ENCODE data around the gene ANTXR2.

Gene ANTXR2

DNA sequence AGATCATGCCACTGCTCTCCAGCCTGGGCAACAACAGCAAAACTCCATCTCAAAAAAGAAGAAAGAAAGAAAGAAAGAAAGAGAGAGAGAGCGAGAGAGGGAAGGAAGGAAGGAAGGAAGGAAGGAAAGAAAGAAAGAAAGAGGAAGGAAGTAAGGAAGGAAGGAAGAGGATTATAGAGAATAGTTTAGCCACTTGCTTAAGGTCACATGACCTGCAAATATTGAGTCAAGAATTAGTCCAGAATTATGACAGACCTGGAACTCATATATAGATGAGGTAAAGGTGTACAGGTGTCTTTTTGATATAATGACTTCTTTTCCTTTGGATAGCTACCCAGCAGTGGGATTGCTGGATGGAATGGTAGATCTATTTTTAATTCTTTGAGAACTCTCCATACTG is 25.6 kb upstream of the ANTXR2 start:
- peaks cover 8% of the 10 kb centered on the region for H3K4me1 Mint-ChIP-seq
- no peaks in the 10 kb centered on the region for H3K9me3 Mint-ChIP-seq
- H3K27ac Mint-ChIP-seq: peak overlapping the region; percentile 26
- no peaks in the 10 kb centered on the region for H3K36me3 Mint-ChIP-seq
- H3K4me3 Mint-ChIP-seq: no peak overlapping the region
- ATAC-seq (no peak), DNase-seq (ENCODE audit: low spot score in 2 of 2) (no peak)

DNA sequence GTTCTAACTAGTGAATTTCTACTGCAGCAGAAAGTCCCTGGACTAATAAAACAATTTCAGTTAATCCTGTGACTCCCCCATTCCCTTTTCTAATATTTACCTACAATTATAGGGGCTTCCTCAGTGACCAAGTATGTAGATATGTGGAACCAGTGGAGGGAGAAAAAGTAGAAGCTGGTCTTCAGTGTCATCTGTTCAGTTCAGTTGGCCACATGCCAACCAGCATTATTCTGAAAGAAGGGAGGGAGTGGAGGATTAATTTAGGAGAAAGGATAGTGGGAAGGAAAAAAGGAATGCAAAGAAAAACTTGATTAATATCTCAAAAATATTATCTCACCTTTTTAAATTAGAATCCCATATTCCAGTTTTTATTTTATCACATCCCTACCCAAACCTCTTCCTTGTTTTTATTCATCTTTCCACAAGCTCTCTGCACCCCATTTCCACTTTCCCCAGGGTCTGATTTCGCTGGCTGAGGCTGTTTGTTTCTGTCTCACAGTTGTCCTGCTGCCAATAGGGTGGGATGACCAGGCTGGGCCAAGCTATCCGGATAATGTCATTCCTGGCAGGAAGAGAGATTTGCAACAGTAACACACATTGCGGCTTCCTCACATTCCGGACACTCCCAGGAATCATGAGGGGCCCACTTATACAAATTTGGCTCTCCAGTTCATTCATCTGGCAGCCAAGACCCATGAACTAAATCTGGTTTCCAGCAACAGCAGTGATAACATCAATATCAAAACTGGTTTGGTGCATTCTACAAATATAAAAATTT is 24.6 kb upstream of the ANTXR2 start:
- DNase-seq (ENCODE audit: low spot score in 2 of 2) (no peak), ATAC-seq (no peak)
- no peaks in the 10 kb centered on the region for H3K9me3 Mint-ChIP-seq
- no peak overlapping the region for H3K4me3 Mint-ChIP-seq
- no peak overlapping the region for H3K27ac Mint-ChIP-seq
- H3K4me1 Mint-ChIP-seq: peaks cover 12% of the 10 kb centered on the region
- H3K36me3 Mint-ChIP-seq: no peaks in the 10 kb centered on the region

DNA sequence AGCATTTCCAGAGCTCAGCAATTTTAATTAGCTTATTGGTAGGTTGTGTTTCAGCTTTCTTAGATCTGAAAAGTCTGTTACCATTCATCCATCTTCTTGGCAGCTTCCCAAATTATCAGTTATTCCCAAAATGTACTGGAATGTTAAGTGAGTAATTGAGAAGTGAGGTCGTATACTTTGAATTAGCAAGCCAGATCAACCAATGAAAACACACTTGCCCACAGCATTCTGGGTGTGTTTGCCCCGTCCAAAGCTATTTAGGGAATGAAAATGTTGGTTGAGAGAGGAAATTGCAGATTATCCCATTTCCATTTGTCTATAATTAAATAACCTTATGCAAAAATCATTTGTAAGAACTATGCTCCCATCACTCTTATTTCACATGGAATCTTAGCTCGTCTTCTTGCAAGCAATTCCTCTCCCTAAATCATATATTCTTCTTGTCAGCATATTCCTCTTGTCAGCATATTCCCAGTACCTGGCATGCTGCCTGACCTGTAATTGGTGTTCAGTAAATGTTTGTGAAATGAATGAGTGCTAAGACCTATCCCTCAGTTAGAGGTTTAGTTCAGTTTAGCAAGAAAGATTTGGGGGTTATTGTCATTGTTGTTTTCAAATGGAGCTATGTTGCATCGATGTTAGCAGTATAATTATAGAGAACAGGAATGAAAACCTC is 23.3 kb upstream of the ANTXR2 start:
- no peak overlapping the region for H3K27ac Mint-ChIP-seq
- H3K9me3 Mint-ChIP-seq: no peaks in the 10 kb centered on the region
- H3K4me1 Mint-ChIP-seq: peaks cover 13% of the 10 kb centered on the region
- ATAC-seq: no peak
- no peak for DNase-seq (ENCODE audit: low spot score in 2 of 2)
- H3K4me3 Mint-ChIP-seq: no peak overlapping the region
- no peaks in the 10 kb centered on the region for H3K36me3 Mint-ChIP-seq

DNA sequence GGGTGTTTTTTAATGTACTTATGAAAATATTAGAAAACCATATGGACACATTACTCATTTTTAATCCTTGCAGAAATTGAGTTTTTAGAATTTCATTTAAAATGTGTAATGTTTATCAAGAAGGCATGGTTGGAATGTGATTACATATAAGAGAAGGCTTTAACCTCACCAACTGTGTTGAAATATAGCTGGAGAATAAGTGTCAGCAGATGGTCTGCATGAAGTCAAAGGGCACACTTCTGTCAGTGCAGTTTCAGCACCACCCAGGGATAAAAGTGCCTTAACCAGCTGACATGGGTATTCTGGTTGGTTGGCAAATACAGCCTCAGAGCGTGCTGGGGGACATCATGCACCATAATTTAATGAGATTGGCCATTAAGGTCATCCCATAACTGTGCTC is 21.2 kb upstream of the ANTXR2 start:
- ATAC-seq (no peak), DNase-seq (ENCODE audit: low spot score in 2 of 2) (no peak)
- H3K27ac Mint-ChIP-seq: no peak overlapping the region
- H3K36me3 Mint-ChIP-seq: no peaks in the 10 kb centered on the region
- no peak overlapping the region for H3K4me3 Mint-ChIP-seq
- H3K9me3 Mint-ChIP-seq: no peaks in the 10 kb centered on the region
- H3K4me1 Mint-ChIP-seq: peaks cover 13% of the 10 kb centered on the region

DNA sequence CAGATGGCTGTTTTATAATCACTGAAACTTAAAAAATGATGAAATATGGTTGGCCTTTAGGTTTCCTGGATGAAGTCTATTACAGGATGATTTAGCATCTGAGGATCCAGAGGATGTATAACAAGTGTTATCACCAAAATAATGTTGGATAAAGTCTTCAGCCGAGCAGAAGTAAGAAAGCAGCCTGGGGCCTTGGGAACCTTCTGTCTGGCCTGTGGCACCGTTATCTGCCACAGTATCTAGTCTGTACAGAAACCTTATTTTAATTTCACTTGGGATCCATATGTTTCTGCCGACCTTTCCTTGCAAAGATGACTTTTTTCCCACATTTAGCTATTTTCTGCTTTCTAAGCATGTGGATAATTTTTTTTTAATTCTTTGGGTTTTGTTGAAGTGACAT is 20.5 kb upstream of the ANTXR2 start:
- no peak for ATAC-seq
- H3K4me1 Mint-ChIP-seq: peaks cover 13% of the 10 kb centered on the region
- no peak overlapping the region for H3K4me3 Mint-ChIP-seq
- DNase-seq (ENCODE audit: low spot score in 2 of 2): no peak
- no peaks in the 10 kb centered on the region for H3K9me3 Mint-ChIP-seq
- no peaks in the 10 kb centered on the region for H3K36me3 Mint-ChIP-seq
- H3K27ac Mint-ChIP-seq: no peak overlapping the region

DNA sequence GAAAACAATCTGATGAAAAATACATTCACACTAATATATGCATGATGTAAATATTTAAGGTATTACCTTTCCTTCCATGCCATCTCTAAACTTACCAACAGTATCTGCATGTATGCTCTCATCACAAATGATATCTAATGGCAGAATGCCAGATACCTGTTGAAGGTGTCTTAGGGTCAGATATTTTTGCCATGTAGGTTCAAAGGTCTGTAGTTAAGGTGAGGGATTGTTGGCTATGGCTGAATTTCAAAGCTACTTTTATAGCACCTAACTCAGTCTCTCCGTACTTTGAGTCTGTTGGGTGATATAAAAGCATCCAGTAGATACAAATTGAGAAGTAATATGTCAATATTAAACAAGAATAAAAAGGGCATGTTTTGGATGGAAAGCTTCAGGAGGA is 19.8 kb upstream of the ANTXR2 start:
- no peak overlapping the region for H3K27ac Mint-ChIP-seq

DNA sequence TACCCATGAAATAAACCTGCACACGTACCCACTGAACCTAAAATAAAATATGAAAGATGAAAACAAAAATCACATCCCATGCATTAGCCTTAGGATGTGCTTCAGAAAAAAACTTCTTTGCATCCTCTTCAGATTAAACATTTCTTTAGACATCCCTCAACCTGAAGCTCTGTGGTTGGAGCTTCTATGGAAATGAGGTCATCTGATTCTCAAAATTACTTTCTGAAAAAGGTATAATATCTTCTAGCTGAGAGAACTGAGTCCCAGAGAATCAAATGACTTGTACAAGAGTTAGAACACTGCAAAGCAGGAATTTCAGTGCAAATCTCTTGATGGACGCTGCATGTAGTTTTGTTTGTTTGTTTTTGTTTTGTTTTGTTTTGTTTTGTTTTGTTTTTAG is 19.1 kb upstream of the ANTXR2 start:
- DNase-seq (ENCODE audit: low spot score in 2 of 2) (no peak), ATAC-seq (peak; percentile 68)
- H3K36me3 Mint-ChIP-seq: no peaks in the 10 kb centered on the region
- H3K4me1 Mint-ChIP-seq: peaks cover 13% of the 10 kb centered on the region
- no peak overlapping the region for H3K27ac Mint-ChIP-seq
- no peaks in the 10 kb centered on the region for H3K9me3 Mint-ChIP-seq
- H3K4me3 Mint-ChIP-seq: no peak overlapping the region

More for the DNA sequence above, 19.8 kb upstream of the ANTXR2 start:
- H3K36me3 Mint-ChIP-seq: no peaks in the 10 kb centered on the region
- DNase-seq (ENCODE audit: low spot score in 2 of 2): no peak
- H3K4me3 Mint-ChIP-seq: no peak overlapping the region
- peaks cover 13% of the 10 kb centered on the region for H3K4me1 Mint-ChIP-seq
- H3K9me3 Mint-ChIP-seq: no peaks in the 10 kb centered on the region
- ATAC-seq: no peak

DNA sequence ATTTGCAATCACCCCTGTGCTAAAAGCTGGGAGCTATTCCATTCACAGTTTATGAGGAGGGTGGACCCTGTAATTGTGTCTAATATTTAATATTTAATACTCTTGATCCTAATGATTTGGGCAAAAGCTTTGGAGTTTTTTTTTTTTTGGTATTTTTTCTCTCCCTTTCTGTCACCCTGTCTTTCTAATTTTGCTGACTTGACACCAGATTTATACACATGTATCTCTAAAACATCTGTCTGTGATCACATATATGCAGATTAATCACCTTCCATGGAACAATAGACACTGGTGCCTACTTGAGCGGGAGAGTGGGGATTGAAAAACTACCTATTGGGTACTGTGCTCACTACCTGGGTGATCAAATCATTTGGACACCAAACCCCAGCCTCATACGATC is 18.7 kb upstream of the ANTXR2 start:
- H3K9me3 Mint-ChIP-seq: no peaks in the 10 kb centered on the region
- no peak for ATAC-seq
- H3K36me3 Mint-ChIP-seq: no peaks in the 10 kb centered on the region
- DNase-seq (ENCODE audit: low spot score in 2 of 2): no peak
- peaks cover 13% of the 10 kb centered on the region for H3K4me1 Mint-ChIP-seq
- H3K27ac Mint-ChIP-seq: no peak overlapping the region
- H3K4me3 Mint-ChIP-seq: no peak overlapping the region

DNA sequence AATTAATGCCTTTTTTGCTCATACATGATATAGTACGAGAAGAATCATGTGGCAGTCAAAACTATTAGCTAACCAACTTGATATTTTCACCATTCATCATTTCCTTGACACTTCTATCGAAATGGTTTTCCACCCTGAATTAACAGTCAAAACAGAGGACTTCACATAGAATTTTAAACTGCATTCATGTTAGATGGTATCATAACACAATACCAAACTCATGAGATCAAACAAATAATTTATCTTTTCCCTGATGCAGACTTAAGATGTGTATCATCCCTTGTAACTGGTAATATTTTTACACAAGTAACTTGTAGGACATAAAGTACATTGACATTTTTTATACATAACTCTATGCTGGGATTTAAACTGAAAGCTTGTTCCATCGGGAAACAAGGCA is 18.2 kb upstream of the ANTXR2 start:
- no peak overlapping the region for H3K4me3 Mint-ChIP-seq
- peaks cover 13% of the 10 kb centered on the region for H3K4me1 Mint-ChIP-seq
- DNase-seq (ENCODE audit: low spot score in 2 of 2) (no peak), ATAC-seq (no peak)
- H3K36me3 Mint-ChIP-seq: no peaks in the 10 kb centered on the region
- H3K27ac Mint-ChIP-seq: no peak overlapping the region
- no peaks in the 10 kb centered on the region for H3K9me3 Mint-ChIP-seq

DNA sequence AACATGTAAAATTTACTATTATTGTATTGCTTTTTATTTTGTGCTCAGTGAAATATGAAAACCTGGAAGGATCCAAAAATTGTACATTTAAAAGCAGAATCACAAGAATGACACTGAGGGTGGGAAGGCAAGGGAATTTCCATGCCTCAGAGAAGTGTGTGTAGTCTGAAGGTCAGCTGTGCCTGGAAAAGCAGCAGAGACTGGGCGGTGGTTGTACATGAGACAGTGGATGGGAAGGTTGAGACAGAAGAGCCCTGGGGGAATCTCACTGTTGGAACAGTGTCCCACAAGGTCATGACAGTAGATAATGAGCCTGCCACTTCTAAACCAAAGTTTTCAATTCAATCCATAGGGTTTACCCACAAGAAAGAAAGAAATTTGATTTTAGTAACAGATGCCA is 17.1 kb upstream of the ANTXR2 start:
- no peak for ATAC-seq
- no peak overlapping the region for H3K4me3 Mint-ChIP-seq
- H3K9me3 Mint-ChIP-seq: no peaks in the 10 kb centered on the region
- H3K36me3 Mint-ChIP-seq: no peaks in the 10 kb centered on the region
- H3K27ac Mint-ChIP-seq: no peak overlapping the region
- DNase-seq (ENCODE audit: low spot score in 2 of 2): no peak
- H3K4me1 Mint-ChIP-seq: peaks cover 13% of the 10 kb centered on the region

DNA sequence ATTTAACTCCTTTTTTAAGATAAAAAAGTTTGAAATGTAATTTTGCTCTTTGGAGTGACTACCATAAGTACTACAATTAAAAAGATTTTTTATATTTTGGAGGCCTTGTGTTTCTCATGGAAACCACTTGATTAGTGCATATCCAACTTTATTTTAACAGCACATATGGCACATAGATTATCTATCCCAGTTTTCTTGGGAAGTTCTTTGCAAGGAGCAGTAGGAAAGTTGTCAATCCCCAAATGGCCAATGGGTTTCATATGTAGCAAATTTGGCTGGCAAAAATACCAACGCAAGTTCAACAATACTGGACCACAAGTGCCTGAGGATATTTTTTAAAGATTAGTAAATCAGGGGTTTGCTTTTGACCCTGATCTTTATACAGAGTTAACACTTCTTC is 15.4 kb upstream of the ANTXR2 start:
- no peak for ATAC-seq
- H3K4me3 Mint-ChIP-seq: no peak overlapping the region
- H3K36me3 Mint-ChIP-seq: no peaks in the 10 kb centered on the region

DNA sequence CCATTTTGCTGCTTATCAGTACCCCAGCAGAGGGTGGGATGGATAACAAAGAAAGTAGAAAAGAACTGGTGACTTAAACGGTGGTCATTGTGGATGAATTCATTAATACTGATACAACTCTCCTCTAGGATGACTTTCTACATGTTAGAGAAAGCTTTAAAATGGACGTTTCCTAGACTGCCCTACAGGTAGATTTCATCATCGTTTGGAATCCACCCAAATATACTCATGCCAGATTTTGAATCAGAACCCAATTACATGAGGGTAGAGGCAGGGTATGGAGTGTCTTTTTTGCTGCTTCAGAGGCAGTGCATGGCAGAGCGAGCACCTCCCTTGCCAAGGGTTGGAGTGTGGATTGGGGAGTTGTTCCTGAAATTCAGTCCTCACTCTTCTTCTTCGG is 13.3 kb upstream of the ANTXR2 start:
- no peak for DNase-seq (ENCODE audit: low spot score in 2 of 2)
- no peaks in the 10 kb centered on the region for H3K36me3 Mint-ChIP-seq
- no peak overlapping the region for H3K27ac Mint-ChIP-seq
- no peak overlapping the region for H3K4me3 Mint-ChIP-seq
- H3K4me1 Mint-ChIP-seq: peaks cover 6% of the 10 kb centered on the region
- ATAC-seq: no peak
- no peaks in the 10 kb centered on the region for H3K9me3 Mint-ChIP-seq

More for the DNA sequence above, 15.4 kb upstream of the ANTXR2 start:
- Mint-ChIP-seq H3K9me3 (no peaks in the 10 kb centered on the region), H3K4me1 (peaks cover 13% of the 10 kb centered on the region), H3K27ac (no peak overlapping the region)
- DNase-seq (ENCODE audit: low spot score in 2 of 2): no peak

DNA sequence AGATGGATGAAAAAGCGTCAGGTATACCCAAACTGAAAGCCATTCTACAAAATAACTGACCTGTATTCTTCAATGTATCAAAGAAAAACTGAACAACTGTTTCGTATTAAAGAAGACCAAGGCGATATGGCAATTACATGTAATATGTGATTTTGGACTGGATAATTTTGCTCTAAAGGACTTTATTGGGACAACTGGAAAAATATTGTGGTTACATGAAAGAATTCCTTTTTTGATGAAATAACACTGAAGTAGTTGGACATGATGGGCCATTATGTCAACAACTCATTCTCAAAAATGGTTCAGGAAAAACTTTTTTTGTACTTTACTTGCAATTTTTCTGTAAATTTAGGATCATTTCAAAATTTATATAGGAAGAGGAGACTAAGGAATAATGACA is 12.1 kb upstream of the ANTXR2 start:
- DNase-seq (ENCODE audit: low spot score in 2 of 2) (no peak), ATAC-seq (no peak)
- Mint-ChIP-seq H3K4me1 (peaks cover 8% of the 10 kb centered on the region), H3K4me3 (no peak overlapping the region), H3K9me3 (no peaks in the 10 kb centered on the region), H3K36me3 (no peaks in the 10 kb centered on the region), H3K27ac (no peak overlapping the region)

DNA sequence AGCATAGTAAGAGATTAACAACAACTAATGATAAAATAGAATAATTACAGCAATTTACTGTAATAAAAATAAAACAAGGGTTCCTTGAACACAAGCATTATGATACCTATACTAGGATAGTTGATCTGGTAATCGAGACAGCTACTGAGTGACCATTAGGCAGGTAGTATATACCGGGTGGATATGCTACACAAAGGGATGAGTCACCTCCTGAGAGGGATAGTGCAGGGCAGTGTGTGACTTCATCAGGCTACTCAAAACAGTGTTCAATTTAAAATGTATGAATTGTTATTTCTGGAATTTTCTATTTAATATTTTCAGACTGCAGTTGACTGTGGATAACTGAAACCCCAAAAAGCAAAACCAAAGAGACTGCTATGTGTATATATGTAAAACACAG is 9.7 kb upstream of the ANTXR2 start:
- H3K4me1 Mint-ChIP-seq: peaks cover 21% of the 10 kb centered on the region
- no peaks in the 10 kb centered on the region for H3K9me3 Mint-ChIP-seq
- DNase-seq (ENCODE audit: low spot score in 2 of 2) (no peak), ATAC-seq (no peak)
- no peaks in the 10 kb centered on the region for H3K36me3 Mint-ChIP-seq
- H3K27ac Mint-ChIP-seq: no peak overlapping the region
- no peak overlapping the region for H3K4me3 Mint-ChIP-seq

DNA sequence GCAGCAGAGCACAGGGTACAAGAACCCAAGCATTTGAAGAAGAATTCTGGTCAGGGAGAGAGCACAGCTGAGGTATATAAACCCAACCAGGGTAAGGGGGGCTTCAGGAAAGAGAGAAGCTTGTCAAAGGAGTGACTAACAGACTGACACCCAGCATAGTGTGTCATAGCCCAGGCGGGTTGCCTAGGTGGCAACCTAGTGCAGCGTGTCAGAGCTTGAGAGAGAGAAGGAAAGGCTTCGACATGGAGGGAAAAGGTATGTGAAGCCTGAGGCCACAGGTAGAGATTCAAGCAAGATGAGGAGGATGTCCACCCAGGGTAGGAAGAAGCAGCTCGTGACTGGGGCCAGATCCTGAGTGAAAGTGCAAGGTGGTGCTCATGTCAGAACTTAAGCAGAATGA is 8.5 kb upstream of the ANTXR2 start:
- DNase-seq (ENCODE audit: low spot score in 2 of 2) (no peak), ATAC-seq (peak; percentile 43)
- Mint-ChIP-seq H3K9me3 (no peaks in the 10 kb centered on the region), H3K4me1 (peaks cover 23% of the 10 kb centered on the region), H3K27ac (no peak overlapping the region), H3K4me3 (no peak overlapping the region), H3K36me3 (no peaks in the 10 kb centered on the region)

DNA sequence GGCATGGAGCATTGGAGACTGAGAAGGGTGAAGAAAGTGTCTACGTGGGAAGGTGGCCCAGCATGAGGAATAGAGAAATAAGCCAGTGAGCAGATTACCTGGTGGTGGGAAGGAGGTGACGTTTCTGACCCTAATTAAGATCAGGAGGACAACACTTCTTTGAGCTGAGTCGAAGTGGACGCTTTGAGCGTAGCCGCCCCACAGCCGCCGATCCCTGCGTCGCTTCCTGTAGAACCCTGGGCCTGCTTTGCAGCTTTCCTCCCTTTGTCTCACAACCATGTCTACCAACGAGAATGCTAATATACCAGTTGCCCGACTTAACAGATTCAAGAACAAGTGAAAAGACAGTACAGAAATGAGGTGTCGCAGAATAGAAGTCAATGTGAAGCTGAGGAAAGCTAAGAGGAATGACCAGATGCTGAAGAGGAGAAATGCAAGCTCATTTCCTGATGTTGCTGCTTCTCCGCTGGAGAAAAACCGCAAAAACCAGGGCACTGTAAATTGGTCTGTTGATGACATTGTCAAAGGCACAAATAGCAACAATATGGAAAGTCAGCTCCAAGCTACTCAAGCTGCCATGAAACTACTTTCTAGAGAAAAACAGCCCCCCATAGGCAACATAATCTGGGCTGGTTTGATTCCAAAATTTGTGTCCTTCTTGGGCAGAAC is 6.4 kb upstream of the ANTXR2 start:
- ATAC-seq (no peak), DNase-seq (ENCODE audit: low spot score in 2 of 2) (no peak)
- H3K4me1 Mint-ChIP-seq: peaks cover 45% of the 10 kb centered on the region
- no peak overlapping the region for H3K4me3 Mint-ChIP-seq
- H3K9me3 Mint-ChIP-seq: no peaks in the 10 kb centered on the region
- H3K27ac Mint-ChIP-seq: no peak overlapping the region
- H3K36me3 Mint-ChIP-seq: no peaks in the 10 kb centered on the region

Data from stimulated activated effector memory CD8-positive, alpha-beta T cell treated with anti-CD3 and anti-CD28 coated beads, Interleukin-12 subunit alpha, Interleukin-12 subunit beta, amount 100 ng/mL, for 72 hours (primary cell).